Retinal pigment epithelial cell (primary cell): ENCODE measurements around the gene ZMYND11.

Experiments used
- DNase-seq: peaks from one replicate; pipeline ENCODE4 v3.0.0-alpha.2; 2010; ENCODE audit warnings: low read depth
- H3K4me3 ChIP-seq: 2 replicates; pipeline ENCODE4 v1.5.1; 2011; ENCODE audit warnings: mild to moderate bottlenecking, low read length, control low read depth, moderate library complexity
- CTCF ChIP-seq: conservative IDR thresholded peaks from 2 replicates; pipeline ENCODE4 v1.5.1; 2011; ENCODE audit warnings: low read depth, low read length, control low read depth, inconsistent platforms

ZMYND11 gene

GRCh38 chr10:135132-135600 is at the start of gene ZMYND11:
Gene ZMYND11, plus strand, starts transcription at chr10:135455. Its CDS starts 44,558 bp downstream, at chr10:180013.
- TF ChIP-seq CTCF, result no peak
- DNase-seq, result no peak

GRCh38 chr10:86031-86430 is 49.2 kb upstream of the ZMYND11 start:
- TF ChIP-seq CTCF, result no peak
- DNase-seq, result no peak
- H3K4me3 ChIP-seq, result no peak overlapping the region

More at GRCh38 chr10:135132-135600, at the start of gene ZMYND11:
- H3K4me3 ChIP-seq, result peak within 1 kb of the TSS; percentile 83

GRCh38 chr10:87177-88080 is 47.8 kb upstream of the ZMYND11 start:
- H3K4me3 ChIP-seq, result no peak overlapping the region
- no peak for TF ChIP-seq CTCF

GRCh38 chr10:88253-88652 is 47.0 kb upstream of the ZMYND11 start:
- DNase-seq, result no peak
- H3K4me3 ChIP-seq, result no peak overlapping the region
- no peak for TF ChIP-seq CTCF

More at GRCh38 chr10:87177-88080, 47.8 kb upstream of the ZMYND11 start:
- no peak for DNase-seq

GRCh38 chr10:89248-89647 is 46.0 kb upstream of the ZMYND11 start:
- no peak for TF ChIP-seq CTCF

GRCh38 chr10:90161-90560 is 45.1 kb upstream of the ZMYND11 start:
- no peak overlapping the region for H3K4me3 ChIP-seq
- no peak for DNase-seq
- TF ChIP-seq CTCF, result no peak

More at GRCh38 chr10:89248-89647, 46.0 kb upstream of the ZMYND11 start:
- H3K4me3 ChIP-seq, result no peak overlapping the region
- DNase-seq, result no peak

GRCh38 chr10:91313-91712 is 43.9 kb upstream of the ZMYND11 start:
- H3K4me3 ChIP-seq, result no peak overlapping the region
- TF ChIP-seq CTCF, result no peak
- DNase-seq, result no peak
